GM10266 (cell line): Measurements from ENCODE around the gene CIRBP.
"Not testable (repeated sequence)": the region's sequence is repeated elsewhere in the genome, so short reads cannot be mapped to it uniquely, and the experiment has no call there.

Experiments used
- DNase-seq: peaks from one replicate; pipeline ENCODE4 v3.0.0; 2012; ENCODE audit errors: extremely low spot score
- CTCF ChIP-seq: IDR thresholded peaks from 2 replicates; pipeline ENCODE4 v1.5.1; 2012; ENCODE audit warnings: mild to moderate bottlenecking, low read depth; ENCODE audit not compliant: control insufficient read depth, insufficient read depth; ENCODE audit errors: missing control alignments

The CIRBP gene

GRCh38 chr19:1296575-1297271 is 27.6 kb downstream of the CIRBP start:
- no peak for TF ChIP-seq CTCF
- no peak for DNase-seq

GRCh38 chr19:1298235-1298634 is 29.1 kb downstream of the CIRBP start:
- DNase-seq, result no peak
- no peak for TF ChIP-seq CTCF

GRCh38 chr19:1299801-1300200 is 30.7 kb downstream of the CIRBP start:
- DNase-seq, result no peak
- no peak for TF ChIP-seq CTCF

- TF ChIP-seq CTCF, result no peak
- DNase-seq, result no peak
Observed at GRCh38 chr19:1300744-1301490, 31.8 kb downstream of the CIRBP start.

GRCh38 chr19:1302533-1303239 is 33.6 kb downstream of the CIRBP start:
- no peak for DNase-seq
- TF ChIP-seq CTCF, result no peak

- no peak for DNase-seq
- no peak for TF ChIP-seq CTCF
Observed at GRCh38 chr19:1304197-1304924, 35.2 kb downstream of the CIRBP start.

GRCh38 chr19:1305354-1305753 is 36.2 kb downstream of the CIRBP start:
- not testable (repeated sequence) for DNase-seq
